GM12872 (cell line): ENCODE data around the gene ZBTB43.
A peak's percentile ranks its signal among the peaks of the same experiment; 100 is the strongest.

ENCODE experiments used
- CTCF ChIP-seq: IDR thresholded peaks from 3 replicates; pipeline ENCODE4 v1.5.1; 2011; ENCODE audit warnings: low read depth, mild to moderate bottlenecking, low read length, moderate library complexity; ENCODE audit not compliant: insufficient read depth

ZBTB43 gene

GRCh38 chr9:126773004-126773607, 31.7 kb upstream of the ZBTB43 start:
- peak; percentile 51; the same call in 2 of the 3 replicates for TF ChIP-seq CTCF

- no peak for TF ChIP-seq CTCF
Measured at GRCh38 chr9:126775926-126776325, 28.9 kb upstream of the ZBTB43 start.

DNA sequence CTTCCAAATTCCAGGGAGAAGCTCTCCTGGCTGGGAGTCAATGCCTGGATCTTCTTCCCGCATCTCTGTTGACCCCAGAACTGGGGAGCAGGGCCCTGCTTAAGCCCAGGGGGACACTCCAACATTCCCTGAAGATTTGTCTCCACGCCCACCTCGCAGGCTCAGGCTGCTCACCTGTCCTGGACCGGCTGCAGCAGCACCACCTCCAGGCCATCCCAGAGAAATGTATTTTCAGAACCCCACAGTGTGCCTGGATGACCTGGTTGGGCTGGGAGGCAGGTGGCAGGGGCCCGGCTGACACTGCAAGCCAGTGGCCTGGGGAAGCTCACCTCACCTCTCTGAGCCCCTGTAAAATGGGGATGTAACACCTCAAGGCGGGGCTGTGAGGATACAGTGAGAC, 27.1 kb upstream of the ZBTB43 start:
- no peak for TF ChIP-seq CTCF

DNA sequence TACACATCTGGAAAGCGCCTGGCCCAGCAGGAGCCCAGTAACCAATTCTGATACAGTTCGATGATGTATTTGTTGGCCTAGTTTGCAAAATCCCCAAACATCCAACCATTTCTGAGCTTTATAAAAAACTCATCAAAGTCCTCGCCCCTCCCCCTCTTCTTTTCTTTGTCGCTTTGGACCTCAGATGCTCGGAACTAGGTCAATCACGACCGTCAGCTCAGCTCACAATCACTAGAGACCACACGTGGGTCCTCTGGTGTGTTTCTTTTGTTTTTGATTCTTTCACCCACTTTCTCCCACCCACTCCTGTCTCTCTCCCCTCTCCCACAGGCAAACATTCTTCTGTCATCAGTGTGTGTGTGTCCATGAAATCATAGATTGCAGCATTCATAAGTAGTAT, 26.7 kb upstream of the ZBTB43 start:
- TF ChIP-seq CTCF, result no peak

DNA sequence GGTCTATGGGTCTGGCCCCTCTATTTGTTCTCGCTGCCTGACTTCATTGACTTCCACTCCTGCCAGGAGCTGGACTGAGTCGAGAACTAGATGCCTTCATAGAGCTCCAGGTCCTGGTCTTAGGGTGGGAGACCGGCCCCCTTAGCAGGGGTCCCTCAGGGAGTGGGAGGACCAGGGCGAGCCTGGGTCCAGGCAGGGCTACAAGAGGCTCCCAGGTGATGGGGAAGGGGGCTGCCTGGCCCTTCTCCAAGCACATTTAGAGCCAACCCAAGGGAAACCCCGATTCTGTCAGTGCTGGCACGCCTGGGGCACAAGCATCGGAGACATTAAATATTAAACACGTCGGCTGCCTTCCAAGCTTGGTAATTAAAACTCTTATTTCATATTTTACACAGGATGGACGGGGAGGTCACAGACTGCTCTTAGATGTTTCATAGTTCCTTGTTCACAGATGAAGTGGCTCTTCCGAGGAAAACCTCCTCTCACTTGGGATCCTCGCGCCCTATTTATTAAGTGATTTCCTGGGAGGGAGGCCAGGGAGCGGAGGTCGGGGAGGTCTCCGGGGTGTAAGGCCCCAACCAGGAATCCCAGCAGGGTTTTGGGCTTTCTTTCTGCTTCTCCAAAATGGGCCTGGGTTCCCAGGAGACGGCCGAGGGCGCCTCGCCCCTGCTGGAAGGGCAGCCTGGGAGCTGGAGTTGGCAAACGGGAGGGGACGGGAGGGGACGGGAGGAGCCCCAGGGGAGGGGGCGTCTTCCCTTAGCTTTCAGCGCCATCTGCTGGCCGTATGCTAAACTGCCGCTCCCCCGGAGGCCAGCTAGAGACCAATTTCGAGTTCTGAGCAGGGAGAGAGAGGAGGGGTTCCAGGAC, 23.4 kb upstream of the ZBTB43 start:
- TF ChIP-seq CTCF, result peak; percentile 86

GRCh38 chr9:126782053-126782388, 22.8 kb upstream of the ZBTB43 start:
- no peak for TF ChIP-seq CTCF

GRCh38 chr9:126783949-126784348, 20.9 kb upstream of the ZBTB43 start:
- no peak for TF ChIP-seq CTCF
